CD4-positive, alpha-beta T cell treated with Interleukin-17A for 1 hour (primary cell): Measurements from ENCODE around the gene MCF2L.
"Not testable (repeated sequence)": the region's sequence is repeated elsewhere in the genome, so short reads cannot be mapped to it uniquely, and the experiment has no call there.

Experiments
- DNase-seq: peaks from one replicate; pipeline ENCODE4 v3.0.0-alpha.2; 2020

Gene MCF2L, protein sequence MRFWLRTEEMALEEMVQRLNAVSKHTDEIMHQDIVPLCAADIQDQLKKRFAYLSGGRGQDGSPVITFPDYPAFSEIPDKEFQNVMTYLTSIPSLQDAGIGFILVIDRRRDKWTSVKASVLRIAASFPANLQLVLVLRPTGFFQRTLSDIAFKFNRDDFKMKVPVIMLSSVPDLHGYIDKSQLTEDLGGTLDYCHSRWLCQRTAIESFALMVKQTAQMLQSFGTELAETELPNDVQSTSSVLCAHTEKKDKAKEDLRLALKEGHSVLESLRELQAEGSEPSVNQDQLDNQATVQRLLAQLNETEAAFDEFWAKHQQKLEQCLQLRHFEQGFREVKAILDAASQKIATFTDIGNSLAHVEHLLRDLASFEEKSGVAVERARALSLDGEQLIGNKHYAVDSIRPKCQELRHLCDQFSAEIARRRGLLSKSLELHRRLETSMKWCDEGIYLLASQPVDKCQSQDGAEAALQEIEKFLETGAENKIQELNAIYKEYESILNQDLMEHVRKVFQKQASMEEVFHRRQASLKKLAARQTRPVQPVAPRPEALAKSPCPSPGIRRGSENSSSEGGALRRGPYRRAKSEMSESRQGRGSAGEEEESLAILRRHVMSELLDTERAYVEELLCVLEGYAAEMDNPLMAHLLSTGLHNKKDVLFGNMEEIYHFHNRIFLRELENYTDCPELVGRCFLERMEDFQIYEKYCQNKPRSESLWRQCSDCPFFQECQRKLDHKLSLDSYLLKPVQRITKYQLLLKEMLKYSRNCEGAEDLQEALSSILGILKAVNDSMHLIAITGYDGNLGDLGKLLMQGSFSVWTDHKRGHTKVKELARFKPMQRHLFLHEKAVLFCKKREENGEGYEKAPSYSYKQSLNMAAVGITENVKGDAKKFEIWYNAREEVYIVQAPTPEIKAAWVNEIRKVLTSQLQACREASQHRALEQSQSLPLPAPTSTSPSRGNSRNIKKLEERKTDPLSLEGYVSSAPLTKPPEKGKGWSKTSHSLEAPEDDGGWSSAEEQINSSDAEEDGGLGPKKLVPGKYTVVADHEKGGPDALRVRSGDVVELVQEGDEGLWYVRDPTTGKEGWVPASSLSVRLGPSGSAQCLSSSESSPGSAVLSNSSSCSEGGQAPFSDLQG

GRCh38 chr13:112968910-112969691 is at the start of gene MCF2L:
MCF2L (plus strand) TSS chr13:112969214; CDS start chr13:112969380, 166 bp downstream.
- DNase-seq: peak; percentile 67

- DNase-seq: no peak
Observed at GRCh38 chr13:112923962-112924361, 45.1 kb upstream of the MCF2L start.

GRCh38 chr13:112924365-112924764 is 44.6 kb upstream of the MCF2L start:
- DNase-seq: no peak

DNA sequence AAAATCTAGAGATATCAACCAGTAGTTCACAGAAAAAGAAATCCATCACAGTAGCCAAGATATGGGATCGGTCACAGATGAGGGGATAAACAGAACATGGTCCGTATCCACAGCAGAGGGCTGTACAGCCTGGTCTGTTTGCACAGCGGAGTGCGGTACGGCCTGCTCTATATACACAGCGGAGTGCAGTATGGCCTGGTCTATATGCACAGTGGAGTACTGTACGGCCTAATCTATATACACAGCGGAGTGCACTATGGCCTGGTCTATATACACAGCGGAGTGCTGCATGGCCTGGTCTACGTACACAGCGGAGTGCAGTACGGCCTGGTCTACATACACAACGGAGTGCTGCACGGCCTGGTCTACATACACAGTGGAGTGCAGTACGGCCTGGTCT is 43.0 kb upstream of the MCF2L start:
- no peak for DNase-seq

DNA sequence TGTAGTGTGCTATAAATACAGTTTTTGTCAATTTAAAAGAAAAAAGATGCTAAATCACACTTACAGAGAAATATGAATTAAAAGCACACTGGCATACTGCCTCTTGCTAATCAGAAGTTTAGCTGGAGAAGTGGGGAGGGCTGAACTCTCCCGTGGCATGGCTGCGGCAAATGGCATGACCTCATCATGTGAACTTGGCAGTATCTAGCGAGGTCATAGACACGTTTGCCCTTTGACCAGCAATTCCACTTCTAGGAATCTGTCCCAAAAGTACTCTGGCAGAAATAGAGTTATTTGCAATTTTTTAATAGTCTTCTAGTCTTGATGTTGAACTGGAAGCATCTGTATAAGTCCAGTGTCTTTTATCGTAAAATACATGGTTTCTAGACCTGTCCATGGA is 42.0 kb upstream of the MCF2L start:
- no peak for DNase-seq

- DNase-seq: no peak
Observed at GRCh38 chr13:112928020-112928971, 40.7 kb upstream of the MCF2L start.

GRCh38 chr13:112928972-112929782 is 39.8 kb upstream of the MCF2L start:
- DNase-seq: no peak

- no peak for DNase-seq
Observed at GRCh38 chr13:112929783-112930055, 39.3 kb upstream of the MCF2L start.

DNA sequence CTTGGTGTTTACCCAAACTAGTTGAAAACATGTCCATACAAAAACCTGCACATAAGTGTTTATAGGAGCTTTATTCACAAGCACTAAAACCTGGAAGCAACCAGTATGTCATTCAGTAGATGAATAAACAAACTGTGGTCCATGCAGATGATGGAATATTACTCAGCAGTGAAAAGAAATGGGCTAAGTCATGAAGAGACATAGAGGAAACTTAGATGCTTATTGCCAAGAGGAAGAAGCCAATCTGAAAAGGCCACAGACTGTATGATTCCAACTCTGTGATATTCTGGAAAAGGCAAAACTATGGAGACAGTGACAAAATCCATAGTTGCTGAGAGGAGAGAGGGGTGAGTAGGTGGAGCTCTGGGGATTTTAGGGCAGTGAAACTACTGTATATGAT is 38.8 kb upstream of the MCF2L start:
- no peak for DNase-seq

DNA sequence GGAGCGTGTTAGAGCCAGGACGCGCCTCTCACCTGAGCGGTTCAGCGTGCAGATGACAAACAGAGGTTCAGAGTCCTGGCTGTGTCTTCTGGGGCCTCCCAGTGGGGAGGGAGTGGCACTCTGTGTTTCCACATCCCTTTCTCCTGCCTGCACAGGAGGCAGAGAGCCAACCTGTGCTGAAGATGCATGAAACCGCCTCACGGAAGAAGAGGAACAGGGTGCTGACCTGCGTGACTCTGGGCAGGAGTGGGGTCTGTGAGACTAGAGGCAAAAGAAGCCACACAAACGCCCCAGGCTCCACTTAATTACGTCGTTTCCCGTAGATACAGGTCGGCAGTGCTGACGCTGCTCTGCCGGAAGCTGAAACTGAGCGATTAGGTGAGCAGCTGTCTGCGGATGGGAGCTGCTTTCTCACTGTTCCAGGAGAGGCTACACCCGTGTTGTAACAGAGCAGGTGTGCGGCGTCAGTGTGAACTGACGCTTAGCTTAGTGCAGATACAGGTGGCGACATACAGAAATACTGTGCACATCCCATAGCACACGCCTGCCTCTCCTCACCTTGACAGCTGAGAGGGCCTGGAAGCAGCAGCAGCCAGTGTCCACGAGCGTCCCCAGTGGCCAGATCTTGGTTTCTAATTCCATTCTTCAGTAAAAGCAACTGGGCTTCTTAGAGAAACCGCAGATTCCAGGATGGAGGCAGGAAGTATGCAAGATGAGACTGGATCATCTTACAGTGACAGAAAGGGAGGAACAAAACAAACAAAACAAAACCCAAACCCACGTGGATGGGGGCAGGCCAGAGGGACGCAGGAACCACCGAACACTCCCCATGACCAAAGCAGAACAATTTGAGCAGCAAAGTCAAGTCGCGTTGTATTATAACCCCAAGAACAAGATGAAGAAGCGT is 37.7 kb upstream of the MCF2L start:
- DNase-seq: no peak

DNA sequence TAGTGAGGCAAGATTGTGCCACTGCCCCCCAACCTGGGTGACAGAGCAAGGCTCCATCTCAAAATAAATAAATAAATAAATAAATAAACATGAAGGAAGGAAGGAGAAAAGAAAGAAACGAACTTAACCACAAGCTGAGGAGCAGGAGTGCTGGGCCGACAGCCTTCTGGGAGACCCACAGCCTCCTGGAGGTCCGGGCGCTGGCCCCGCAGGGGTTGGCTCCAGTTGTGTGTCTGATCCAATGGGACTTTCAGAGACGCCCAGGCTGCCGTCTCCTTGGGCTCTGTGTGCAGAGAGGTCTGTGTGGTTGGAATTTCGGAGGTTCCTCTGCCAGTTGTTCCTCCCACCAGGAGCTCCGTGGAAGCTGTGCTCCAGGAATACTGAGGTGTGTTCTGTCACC is 36.0 kb upstream of the MCF2L start:
- no peak for DNase-seq

- no peak for DNase-seq
Observed at GRCh38 chr13:112933649-112934048, 35.4 kb upstream of the MCF2L start.

GRCh38 chr13:112934078-112934477 is 34.9 kb upstream of the MCF2L start:
- DNase-seq: no peak

DNA sequence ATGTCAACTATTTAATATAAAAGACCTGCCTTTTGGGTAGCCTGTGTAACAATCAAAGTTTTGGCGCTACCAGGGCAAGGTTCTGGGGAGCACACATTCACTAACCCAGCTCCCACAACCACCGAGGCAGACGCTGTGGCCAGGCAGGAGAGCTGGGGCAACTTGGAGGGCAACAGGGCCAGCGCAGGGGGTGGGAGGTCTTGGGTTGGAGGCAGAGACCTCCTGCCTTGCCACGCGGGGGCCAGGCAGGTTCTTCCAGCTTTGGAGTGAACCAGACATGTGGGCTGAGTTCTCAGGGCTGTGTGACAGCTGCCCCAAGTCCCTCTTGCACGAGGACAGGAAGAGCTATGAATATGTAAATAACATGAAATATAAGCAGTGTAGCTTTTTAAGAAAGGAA is 30.3 kb upstream of the MCF2L start:
- DNase-seq: no peak

GRCh38 chr13:112940236-112940635 is 28.8 kb upstream of the MCF2L start:
- no peak for DNase-seq

GRCh38 chr13:112941349-112941748 is 27.7 kb upstream of the MCF2L start:
- no peak for DNase-seq

DNA sequence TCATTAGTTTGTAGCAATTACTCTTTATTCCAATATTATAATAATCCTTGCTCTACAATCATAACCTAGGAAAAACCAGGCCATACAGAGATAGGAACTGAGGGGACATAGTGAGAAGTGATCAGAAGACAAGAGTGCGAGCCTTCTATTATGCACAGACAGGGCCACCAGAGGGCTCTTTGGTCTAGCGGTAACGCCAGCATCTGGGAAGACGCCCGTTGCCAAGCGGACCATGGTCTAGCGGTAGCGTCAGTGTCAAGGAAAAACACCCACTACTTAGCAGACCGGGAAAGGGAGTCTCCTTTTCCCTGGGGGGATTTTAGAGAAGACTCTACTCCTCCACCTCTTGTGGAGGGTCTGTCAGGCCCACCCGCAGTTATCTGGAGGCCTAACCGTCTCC is 27.2 kb upstream of the MCF2L start:
- not testable (repeated sequence) for DNase-seq

- DNase-seq: peak; percentile 94
Observed at GRCh38 chr13:112942689-112943308, 26.2 kb upstream of the MCF2L start.
